ENCODE data around the gene KCTD2.
"Not testable (repeated sequence)": the region's sequence is repeated elsewhere in the genome, so short reads cannot be mapped to it uniquely, and the experiment has no call there.

The KCTD2 gene

GRCh38 chr17:75046407-75047289 is at the start of gene KCTD2, which contains the start of gene ATP5PD:
TSS of gene KCTD2 (plus strand) at chr17:75047225. CDS start at chr17:75047251, 26 bp downstream.
TSS of gene ATP5PD (minus strand) at chr17:75046969. CDS start at chr17:75042650, 4,319 bp downstream.
- Mint-ChIP-seq H3K36me3 (peaks cover 35% of the 10 kb centered on the region), H3K9me3 (no peaks in the 10 kb centered on the region), H3K4me3 (peak within 1 kb of the TSS; percentile 95), H3K27ac (peak within 1 kb of the TSS; percentile 95), H3K4me1 (peaks cover 32% of the 10 kb centered on the region)
- DNase-seq (ENCODE audit: low spot score in 2 of 2), result peak; percentile 83 to 96
- ATAC-seq, result peak; percentile 96

GRCh38 chr17:74998783-74999182 is 48.2 kb upstream of the KCTD2 start:
- H3K36me3 Mint-ChIP-seq, result no peaks in the 10 kb centered on the region
- ATAC-seq (peak; percentile 24), DNase-seq (ENCODE audit: low spot score in 2 of 2) (no peak)
- H3K4me3 Mint-ChIP-seq, result no peak overlapping the region
- no peaks in the 10 kb centered on the region for H3K4me1 Mint-ChIP-seq
- H3K27ac Mint-ChIP-seq, result no peak overlapping the region
- no peaks in the 10 kb centered on the region for H3K9me3 Mint-ChIP-seq

GRCh38 chr17:74999523-74999922 is 47.5 kb upstream of the KCTD2 start:
- Mint-ChIP-seq H3K4me1 (no peaks in the 10 kb centered on the region), H3K4me3 (no peak overlapping the region), H3K36me3 (no peaks in the 10 kb centered on the region), H3K9me3 (no peaks in the 10 kb centered on the region), H3K27ac (no peak overlapping the region)
- ATAC-seq (no peak), DNase-seq (ENCODE audit: low spot score in 2 of 2) (no peak)

GRCh38 chr17:75001915-75002843 is 44.8 kb upstream of the KCTD2 start:
- H3K4me1 Mint-ChIP-seq, result no peaks in the 10 kb centered on the region
- no peaks in the 10 kb centered on the region for H3K9me3 Mint-ChIP-seq
- no peaks in the 10 kb centered on the region for H3K36me3 Mint-ChIP-seq
- no peak overlapping the region for H3K4me3 Mint-ChIP-seq
- no peak overlapping the region for H3K27ac Mint-ChIP-seq
- ATAC-seq (no peak), DNase-seq (ENCODE audit: low spot score in 2 of 2) (no peak)

GRCh38 chr17:75003070-75003956 is 43.7 kb upstream of the KCTD2 start:
- no peak overlapping the region for H3K4me3 Mint-ChIP-seq
- no peak for ATAC-seq
- no peak overlapping the region for H3K27ac Mint-ChIP-seq
- no peaks in the 10 kb centered on the region for H3K36me3 Mint-ChIP-seq
- no peaks in the 10 kb centered on the region for H3K9me3 Mint-ChIP-seq
- DNase-seq (ENCODE audit: low spot score in 2 of 2), result no peak
- no peaks in the 10 kb centered on the region for H3K4me1 Mint-ChIP-seq

GRCh38 chr17:75003957-75004355 is 43.1 kb upstream of the KCTD2 start:
- Mint-ChIP-seq H3K9me3 (no peaks in the 10 kb centered on the region), H3K4me3 (no peak overlapping the region), H3K4me1 (no peaks in the 10 kb centered on the region), H3K27ac (no peak overlapping the region), H3K36me3 (no peaks in the 10 kb centered on the region)
- DNase-seq (ENCODE audit: low spot score in 2 of 2) (no peak), ATAC-seq (no peak)

- Mint-ChIP-seq H3K27ac (no peak overlapping the region), H3K4me1 (no peaks in the 10 kb centered on the region), H3K9me3 (no peaks in the 10 kb centered on the region), H3K4me3 (no peak overlapping the region), H3K36me3 (no peaks in the 10 kb centered on the region)
- ATAC-seq, result no peak
- DNase-seq (ENCODE audit: low spot score in 2 of 2), result no peak
Observed at GRCh38 chr17:75004371-75004770, 42.7 kb upstream of the KCTD2 start.

GRCh38 chr17:75005291-75005690 is 41.7 kb upstream of the KCTD2 start:
- no peak for ATAC-seq
- DNase-seq (ENCODE audit: low spot score in 2 of 2), result no peak
- no peak overlapping the region for H3K4me3 Mint-ChIP-seq
- no peaks in the 10 kb centered on the region for H3K9me3 Mint-ChIP-seq
- H3K4me1 Mint-ChIP-seq, result no peaks in the 10 kb centered on the region
- no peak overlapping the region for H3K27ac Mint-ChIP-seq
- no peaks in the 10 kb centered on the region for H3K36me3 Mint-ChIP-seq

- ATAC-seq; H3K4me1 Mint-ChIP-seq; H3K36me3 Mint-ChIP-seq; H3K4me3 Mint-ChIP-seq; H3K9me3 Mint-ChIP-seq; H3K27ac Mint-ChIP-seq; DNase-seq (ENCODE audit: low spot score in 2 of 2): not testable (repeated sequence)
Observed at GRCh38 chr17:75006084-75006483, 40.9 kb upstream of the KCTD2 start.

GRCh38 chr17:75006653-75007052 is 40.4 kb upstream of the KCTD2 start:
- ATAC-seq (no peak), DNase-seq (ENCODE audit: low spot score in 2 of 2) (no peak)
- Mint-ChIP-seq H3K36me3 (no peaks in the 10 kb centered on the region), H3K27ac (no peak overlapping the region), H3K9me3 (no peaks in the 10 kb centered on the region), H3K4me1 (peaks cover under 1% of the 10 kb centered on the region), H3K4me3 (no peak overlapping the region)

GRCh38 chr17:75008373-75008772 is 38.7 kb upstream of the KCTD2 start:
- DNase-seq (ENCODE audit: low spot score in 2 of 2), result no peak
- Mint-ChIP-seq H3K9me3 (no peaks in the 10 kb centered on the region), H3K36me3 (peaks cover 6% of the 10 kb centered on the region), H3K27ac (no peak overlapping the region), H3K4me1 (peaks cover 11% of the 10 kb centered on the region), H3K4me3 (no peak overlapping the region)
- ATAC-seq, result no peak

GRCh38 chr17:75009139-75009724 is 37.8 kb upstream of the KCTD2 start:
- Mint-ChIP-seq H3K4me1 (peaks cover 19% of the 10 kb centered on the region), H3K36me3 (peaks cover 6% of the 10 kb centered on the region)

GRCh38 chr17:75010683-75011400 is 36.2 kb upstream of the KCTD2 start:
- no peak for ATAC-seq
- DNase-seq (ENCODE audit: low spot score in 2 of 2), result no peak
- Mint-ChIP-seq H3K4me1 (peaks cover 19% of the 10 kb centered on the region), H3K27ac (no peak overlapping the region), H3K36me3 (peaks cover 6% of the 10 kb centered on the region), H3K4me3 (no peak overlapping the region), H3K9me3 (no peaks in the 10 kb centered on the region)

More at GRCh38 chr17:75009139-75009724, 37.8 kb upstream of the KCTD2 start:
- Mint-ChIP-seq H3K4me3 (no peak overlapping the region), H3K9me3 (no peaks in the 10 kb centered on the region), H3K27ac (no peak overlapping the region)
- DNase-seq (ENCODE audit: low spot score in 2 of 2) (no peak), ATAC-seq (no peak)

Measured in stimulated activated effector memory CD8-positive, alpha-beta T cell treated with anti-CD3 and anti-CD28 coated beads, Interleukin-12 subunit alpha, Interleukin-12 subunit beta, amount 100 ng/mL, for 72 hours (primary cell).